NCI-H82 (cell line): ENCODE data around the gene AKNA.
A peak's percentile ranks its signal among the peaks of the same experiment; 100 is the strongest.

ENCODE experiments used
- DNase-seq: peaks from one replicate; lab custom pipeline; 2025; lab: John Stamatoyannopoulos, UW

AKNA gene

DNA sequence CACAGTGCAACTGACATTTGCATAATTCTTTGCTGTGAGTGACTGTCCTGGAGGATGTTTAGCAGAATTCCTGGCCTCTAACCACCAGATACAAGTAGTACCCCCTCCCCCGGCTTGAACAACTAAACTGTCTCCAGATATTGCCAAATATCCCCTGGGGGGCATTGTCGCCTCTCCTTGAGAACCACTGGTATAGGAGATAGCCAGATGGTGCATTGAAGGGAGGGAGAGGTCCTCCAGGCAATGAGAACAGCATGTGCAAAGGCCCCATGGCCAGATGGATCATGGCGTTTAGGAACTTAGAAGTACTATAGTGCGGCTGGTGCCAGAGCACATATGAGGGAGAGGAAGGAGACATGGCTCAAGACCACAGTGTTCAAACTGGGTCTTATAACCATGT is 83.8 kb downstream of the AKNA start:
- peak; percentile 72 for DNase-seq

DNA sequence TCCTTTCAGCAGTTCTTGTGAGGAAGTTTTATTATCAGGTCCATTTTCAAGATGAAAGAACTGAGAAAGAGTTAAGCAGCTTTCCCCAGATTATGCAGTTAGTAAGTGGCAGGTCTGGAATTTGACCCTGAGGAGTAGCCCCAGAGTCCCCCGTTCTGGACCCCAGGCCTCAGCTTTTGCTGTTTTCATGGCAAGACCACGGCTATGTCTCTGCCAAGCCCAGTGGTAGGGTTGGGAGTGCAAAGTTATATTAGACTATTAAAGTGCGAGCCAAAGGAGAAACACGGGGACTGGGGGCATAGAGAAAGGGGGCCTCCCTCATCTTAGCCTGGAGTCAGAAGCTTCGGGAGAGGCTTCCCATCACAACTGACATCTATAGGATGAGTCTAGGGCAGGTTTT is 84.2 kb downstream of the AKNA start:
- DNase-seq: no peak

DNA sequence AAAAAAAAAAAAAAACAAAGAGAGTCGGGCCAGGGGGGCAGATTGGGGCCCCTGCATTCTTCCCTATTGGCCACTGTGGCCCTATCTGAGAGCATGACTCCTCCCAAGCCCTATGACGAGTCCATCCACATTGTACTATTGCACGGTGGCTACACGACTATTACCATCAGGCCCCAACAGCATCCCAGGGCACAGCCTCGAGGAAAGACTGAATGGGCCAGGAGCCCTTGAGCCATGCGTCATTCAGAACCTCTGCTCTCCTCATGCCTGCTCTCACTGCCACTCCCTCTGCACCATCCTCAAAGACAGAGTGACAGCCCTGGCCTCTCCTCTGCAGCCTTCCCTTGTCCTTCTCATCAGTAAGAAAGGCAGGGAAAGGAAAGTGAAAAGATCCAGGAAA is 85.1 kb downstream of the AKNA start:
- DNase-seq: no peak

DNA sequence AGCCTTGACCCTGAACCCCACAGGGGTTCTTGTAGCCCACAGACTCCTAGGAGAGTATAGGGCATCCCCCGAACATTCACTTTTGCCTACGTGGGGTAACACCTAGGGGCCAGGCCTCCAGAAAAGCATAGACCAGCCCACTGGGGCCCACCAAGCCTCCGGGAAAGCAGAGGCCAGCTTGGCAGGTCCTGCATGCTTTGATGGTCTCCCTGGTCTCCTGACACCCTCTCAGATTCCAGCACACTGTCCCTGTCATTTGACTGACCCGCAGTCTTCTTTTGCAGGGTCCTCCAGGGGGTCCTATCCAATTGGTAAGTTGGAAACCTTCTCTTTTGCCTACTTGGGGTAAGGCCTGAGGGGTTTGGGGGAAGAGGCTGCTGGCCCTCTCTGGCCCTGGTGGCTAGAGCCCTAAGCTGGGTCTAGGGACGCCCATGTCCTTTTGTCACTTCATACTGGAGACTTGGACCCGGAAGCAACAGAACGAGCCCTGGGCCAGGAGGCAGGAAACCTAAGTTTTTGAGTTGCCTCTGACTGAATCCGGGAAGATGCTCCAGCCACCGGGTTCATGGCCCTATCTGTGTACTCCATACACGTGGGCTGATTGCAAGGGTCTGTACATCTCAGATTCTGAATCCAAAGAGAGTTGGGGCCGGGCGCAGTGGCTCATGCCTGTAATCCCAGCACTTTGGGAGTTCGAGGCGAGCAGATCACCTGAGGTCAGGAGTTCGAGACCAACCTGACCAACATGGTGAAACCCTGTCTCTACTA is 85.8 kb downstream of the AKNA start:
- no peak for DNase-seq

DNA sequence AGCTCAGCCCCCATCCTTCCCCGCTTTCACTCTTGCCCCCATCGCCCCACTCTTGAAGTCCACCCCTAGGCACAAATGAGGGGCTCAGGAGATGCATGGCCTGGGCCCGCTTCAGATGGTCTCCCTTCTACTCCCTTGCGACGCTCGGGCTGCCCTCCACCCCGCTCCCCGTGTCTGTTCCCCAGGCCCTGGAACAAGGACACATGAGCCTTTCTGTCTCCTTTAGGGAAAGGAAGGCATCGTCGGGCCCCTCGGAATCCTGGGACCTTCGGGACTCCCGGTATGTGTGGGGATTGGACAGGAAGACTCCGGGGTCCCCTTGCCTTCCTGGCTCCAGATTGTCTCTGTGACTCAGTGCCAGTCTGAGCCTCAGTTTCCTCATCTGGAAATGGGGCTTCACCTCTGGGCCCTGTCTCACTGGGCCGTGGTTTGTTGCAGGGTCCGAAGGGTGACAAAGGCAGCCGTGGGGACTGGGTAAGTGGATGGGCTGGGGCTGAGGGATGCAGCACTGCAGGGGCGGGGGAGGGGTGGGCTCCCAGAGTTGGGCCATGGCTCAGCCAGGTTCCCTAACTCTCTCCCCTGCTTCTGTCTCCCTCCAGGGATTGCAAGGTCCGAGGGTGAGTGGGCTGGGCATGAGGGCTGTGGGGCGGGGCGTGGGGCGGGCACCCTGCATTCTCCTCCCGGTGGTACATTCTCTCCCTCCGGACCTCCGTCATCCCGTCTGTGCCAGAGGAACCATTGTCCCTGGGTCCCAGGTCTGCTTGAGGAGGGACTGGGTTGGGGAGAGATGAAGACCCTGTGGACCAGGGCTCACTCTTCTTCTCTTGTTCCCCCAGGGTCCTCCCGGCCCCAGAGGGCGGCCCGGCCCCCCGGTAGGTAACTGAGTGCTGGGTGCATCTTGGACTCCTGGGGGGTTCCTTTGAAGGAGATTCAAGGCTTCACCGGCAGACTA is 86.7 kb downstream of the AKNA start:
- DNase-seq: no peak

DNA sequence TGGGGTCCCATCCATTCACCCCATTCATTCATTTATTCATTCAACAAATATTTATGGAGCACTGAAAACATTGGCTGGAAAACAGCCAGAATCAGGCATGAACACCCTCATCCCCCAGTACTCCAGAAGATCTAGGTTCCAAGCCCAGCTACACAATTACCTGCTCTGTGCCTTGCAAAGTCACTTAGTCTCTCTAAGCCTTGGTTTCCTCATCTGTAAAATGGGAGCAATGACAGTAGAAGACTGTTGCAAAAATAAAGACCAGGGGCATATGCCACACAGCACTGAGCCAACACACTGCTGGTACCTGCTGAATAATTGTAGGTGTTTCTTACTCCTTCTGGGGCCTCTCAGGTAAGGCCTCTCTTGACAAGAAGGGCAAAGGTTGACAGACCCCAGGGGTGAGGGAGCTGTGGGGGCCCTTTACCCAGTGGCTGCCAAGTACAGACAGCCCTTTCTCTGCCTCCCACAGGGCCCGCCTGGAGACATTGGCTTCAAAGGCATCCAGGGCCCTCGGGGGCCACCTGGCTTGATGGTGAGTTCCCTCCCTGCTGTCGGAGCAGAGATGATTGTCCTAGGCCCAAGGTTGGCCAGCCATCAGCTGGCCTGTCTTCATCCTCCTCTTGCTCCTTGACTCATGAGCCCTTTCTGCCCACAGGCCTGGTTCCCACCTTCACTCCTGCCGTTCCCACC is 87.5 kb downstream of the AKNA start:
- DNase-seq: no peak

DNA sequence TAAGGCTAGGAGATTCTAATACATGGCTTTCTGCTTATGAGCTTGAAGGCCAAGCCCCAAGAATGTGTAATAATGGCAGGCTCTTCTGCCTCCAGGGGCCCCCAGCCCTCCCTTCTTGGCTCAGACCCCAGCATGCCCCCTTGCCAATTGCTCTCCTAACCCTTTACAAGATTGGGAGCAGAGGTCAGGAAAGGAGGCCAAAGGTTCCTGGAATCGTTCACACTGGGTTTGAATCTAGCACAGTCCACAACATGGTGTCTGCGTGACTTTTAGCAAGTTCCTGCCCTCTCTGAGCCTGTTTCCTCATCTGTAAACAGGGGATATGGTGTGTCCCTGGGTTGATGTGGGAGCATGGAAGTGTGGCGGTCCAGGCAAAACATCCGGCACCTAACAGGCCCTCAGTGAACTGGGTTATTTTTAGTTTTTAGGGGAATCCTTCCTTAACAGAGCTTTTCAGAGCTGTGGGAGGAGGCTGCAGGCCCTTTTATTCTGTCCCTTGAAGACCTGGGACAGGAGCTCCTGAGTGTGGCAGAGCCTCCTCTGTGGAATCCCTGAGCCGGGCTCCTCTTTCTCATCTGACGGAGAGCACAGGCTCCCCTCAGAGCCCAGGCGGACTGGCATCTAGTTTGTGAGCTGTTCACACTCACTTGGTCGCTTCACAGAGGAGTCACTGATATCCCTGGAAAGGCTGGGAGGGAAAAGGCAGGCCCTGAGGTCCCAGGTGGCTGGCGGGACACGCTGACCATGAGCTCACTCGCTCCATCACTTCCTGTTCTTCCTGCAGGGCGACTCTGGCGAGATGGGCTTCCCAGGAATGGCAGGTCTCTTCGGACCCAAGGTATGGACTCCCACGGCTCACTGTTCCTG is 88.3 kb downstream of the AKNA start:
- DNase-seq: no peak

DNA sequence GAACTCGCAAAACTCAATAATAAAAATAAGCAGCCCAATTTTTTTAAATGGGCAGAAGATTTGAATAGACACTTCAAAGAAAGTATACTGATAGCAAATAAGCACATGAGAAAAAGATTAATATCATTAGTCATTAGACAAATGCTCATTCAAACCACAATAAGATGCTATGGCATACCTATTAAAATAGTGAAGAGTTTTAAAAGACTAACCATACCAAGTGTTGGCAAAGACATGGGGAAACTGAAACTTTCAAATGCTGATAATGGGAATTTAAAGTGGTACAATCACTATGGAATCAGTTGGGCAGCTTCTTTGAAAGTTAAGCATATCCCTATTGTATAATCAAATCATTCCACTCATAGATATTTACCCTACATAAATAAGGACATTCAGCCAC is 91.4 kb downstream of the AKNA start:
- no peak for DNase-seq

DNA sequence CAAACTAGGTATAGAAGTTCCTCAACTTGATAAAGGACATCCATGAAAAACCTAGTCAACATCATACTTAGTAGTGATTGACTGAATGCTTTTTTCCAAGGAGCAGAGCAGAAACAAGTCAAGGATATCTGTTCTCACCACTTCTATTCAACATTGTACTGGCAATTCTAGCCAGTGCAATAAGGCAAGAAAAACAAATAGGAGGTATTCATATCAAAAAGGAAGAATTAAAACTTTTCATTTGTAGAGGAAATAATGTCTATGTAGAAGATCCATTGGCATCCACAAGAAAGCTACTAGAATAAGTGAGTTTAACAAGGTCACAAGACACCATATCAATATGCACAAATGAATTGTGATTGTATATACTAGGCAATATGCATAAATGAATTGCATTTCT is 93.1 kb downstream of the AKNA start:
- no peak for DNase-seq

DNA sequence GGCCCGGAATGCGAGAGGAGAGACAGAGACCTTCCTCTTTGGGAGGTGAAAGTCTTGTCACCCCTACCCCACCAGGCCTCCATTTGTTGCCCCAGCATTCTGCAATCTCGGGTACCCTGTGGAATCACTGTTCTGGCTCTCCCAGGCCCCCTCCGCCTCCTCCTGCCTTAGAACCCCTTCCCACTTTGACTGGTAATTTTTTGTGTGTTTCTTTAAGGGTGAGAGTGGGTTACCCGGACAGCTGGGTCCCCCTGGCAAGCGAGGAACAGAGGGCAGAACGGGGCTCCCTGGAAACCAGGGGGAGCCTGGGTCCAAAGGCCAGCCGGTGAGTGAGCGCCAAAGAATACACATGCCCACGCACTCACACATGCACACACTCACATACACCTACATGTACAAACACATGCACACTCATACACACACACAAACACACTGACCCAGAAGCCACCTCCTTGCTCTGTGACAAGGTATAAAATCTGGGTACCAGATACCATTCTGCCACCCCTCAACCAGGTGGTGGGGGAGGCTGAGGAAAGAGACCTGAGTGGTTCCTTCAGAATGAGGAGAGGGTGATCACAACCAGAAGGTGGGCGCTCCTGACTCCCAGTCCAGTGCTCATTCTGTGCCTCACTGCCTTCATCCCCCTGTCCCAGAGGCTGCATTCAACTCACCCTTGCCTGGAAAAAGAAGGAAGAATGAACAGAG is 95.7 kb downstream of the AKNA start:
- DNase-seq: no peak

DNA sequence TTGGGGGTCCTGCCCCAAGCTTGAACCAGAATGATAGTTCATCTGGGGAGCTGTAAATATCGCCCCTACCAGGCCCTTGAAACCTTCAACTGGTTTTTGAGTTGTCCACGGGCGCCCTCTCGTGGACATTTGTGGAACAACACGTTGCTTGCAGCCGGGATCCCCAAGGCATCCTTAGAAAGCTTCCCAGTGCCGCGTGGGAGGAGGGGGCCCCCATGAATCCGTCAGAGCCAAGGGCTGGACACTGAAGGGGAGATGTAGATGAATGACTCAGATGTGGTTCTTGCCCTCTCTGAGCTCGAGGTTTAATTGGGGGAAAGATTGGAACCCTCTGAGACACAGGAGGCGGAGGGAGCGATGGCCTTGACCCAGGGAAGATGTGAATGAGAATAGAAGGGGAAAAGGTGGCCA is 96.7 kb downstream of the AKNA start:
- DNase-seq: peak; percentile 84

DNA sequence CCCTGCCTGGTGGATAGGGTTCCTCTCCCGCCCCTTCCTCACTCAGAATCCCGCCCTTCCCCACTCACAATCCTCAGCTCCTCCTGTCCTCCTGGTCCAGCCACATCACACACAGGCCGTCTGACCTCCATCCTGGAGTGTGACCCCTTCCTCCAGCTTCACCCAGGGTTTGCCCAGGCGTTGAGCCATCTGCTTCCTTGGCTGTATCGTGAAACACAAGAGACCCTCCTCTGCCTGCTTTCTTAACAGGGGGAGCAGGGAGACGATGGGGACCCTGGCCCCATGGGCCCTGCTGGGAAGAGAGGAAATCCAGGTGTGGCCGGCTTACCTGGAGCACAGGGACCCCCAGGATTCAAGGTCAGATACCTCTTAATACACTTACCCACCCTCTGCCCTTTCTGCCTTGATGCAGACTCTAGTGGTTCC is 97.2 kb downstream of the AKNA start:
- DNase-seq: no peak

DNA sequence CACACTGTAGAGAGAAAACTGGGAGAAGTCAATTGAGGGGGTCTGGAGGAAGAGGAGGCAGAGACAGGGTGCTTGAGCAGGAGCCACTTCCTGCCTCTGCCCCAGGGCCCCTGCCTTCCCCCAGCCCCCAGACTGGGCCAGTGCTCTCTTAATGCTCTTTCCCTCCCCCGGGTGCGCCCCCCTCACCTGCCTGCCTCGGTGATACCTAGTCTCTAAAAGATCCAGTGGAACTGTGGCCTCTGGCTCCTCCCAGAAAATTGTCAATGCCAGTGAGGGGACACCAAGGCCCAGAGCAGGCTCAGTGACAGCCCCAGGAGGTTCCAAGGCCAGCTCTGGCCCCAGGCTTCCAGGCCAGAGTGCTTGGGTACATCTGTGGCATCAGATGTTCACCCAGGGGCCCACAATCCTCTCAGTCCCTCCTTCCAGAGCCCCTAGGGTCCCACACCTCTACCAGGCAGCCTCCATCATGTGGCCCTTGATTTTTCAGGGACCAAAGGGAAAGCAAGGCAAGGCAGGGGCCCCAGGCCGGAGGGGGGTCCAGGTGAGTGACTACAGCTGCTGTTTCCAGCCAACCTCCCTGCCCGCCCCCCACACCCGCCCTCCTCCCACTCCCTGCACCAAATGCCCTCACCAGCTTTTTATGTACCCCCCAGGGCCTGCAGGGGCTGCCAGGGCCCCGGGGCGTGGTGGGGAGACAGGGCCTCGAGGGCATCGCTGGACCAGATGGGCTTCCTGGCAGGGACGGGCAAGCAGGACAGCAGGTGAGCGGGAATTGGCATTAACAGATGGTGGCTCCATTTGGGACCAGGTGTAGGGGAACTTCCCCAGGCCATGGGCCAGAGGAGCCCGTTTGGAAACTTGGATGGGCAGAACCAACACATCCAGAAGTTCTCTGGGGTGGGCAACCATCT is 98.0 kb downstream of the AKNA start:
- no peak for DNase-seq

DNA sequence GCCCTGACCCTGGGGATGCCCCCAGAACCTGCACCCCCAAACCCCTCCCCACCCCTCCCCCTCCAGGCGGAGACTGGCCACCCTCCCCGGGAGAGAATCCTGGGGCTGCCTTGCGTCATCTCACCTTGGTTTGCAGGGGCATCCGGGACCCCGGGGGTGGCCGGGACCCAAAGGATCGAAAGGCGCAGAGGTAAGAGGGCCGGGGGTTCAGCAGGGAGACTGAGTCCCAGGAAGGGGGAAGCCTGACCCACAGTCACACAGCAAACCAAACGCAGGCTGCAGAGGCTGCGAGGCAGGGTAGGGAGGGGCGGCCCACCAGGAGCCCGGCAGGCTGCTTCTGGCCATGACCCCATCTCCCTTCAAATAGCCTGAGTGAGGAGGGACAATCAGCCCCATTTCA is 98.7 kb downstream of the AKNA start:
- DNase-seq: no peak

DNA sequence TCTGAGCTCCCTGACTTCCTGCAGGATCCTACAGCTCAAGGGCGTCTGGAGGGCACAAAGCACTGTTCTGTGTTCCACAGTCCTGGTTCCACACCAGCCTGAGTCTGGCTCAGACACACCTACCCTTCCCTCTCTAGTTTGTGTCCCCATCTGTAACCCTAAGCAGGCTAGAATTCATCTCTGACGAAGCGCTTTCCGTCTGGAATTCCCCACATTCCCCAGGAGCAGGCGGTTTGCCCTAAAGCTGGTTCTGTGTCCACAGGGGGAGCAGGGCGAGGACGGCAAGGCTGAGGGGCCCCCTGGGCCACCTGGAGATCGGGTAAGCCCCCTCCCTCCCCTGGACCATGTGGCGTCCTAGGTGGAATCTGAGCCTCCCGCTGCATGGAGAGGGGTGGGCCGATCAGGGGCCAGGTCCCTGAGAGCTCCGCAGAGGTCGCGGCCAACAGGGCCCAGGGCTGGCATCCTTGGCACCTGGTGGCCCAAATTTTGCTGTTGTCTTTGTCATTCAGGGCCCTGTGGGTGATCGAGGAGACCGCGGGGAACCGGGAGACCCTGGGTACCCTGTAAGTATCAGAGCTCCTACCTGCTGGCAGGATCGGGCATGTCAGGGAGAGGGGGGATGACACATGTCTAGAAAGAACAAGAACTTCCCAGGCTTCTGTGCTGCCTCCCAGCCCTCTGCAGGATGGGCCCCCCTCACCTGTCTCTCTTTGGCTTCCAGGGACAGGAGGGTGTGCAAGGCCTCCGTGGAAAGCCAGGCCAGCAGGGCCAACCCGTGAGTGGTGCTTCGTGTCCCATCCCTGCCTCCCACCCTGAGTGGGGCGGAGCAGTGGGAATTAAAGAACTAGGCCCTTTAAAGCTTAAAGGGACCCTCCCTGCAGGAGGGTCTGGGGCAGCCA is 99.3 kb downstream of the AKNA start:
- peak; percentile 60 for DNase-seq

DNA sequence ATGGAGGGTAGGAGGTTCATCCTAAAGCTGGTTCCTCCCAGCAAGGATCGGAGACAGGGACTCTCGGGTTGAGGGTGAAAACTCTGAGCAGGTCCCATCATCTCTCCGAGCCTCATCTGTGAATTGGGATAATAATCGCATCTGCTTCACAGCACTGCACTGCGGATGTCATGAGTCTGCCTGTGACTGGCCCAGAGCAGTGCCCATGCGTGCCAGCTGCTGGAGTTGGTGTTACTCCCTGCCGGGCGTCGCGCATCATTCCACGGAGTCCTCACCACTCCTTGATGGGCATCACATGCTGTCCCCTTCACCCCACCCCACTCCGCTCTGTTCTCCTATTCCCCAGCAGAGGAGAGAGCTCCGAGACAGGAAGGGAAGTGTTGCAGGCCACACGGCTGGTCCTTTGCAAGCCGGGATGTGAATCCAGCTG is 100.0 kb downstream of the AKNA start:
- DNase-seq: no peak

DNA sequence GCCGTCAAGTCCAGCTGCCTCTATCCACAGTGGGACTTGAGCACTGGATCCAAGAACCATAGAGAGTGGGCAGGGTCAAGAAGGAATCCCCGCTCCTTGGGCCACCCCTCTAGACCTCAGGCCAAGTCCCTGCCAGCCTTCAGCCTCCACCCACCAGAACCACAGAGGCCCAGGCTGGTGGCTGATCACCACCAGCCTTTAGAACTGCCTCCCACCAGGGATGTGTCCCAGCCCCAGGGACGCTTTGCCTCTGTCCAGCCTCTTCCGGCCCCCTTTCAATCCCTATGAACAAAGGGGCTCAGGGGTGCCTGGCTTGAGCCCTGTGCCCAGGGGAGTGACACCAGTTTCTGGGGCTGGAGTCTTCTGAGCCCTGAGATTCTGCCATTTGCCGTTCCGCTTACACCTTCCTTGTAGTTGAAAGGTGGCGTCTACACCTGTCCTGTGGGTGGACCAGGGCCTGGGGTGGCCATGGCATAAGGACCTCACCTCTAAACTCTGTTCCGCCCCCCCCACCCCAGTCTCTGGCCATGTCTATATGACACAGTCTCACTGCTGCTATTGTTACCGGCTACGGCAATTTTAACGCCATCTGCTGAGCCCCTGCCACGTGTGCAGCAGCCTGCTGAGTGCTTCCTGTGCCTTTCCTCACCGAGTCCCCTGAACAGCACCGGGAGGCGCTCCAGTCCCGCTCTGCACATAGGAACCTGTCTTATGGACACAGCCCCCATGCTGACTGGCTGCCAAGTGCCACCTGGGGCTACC is 100.6 kb downstream of the AKNA start:
- peak; percentile 53 for DNase-seq

DNA sequence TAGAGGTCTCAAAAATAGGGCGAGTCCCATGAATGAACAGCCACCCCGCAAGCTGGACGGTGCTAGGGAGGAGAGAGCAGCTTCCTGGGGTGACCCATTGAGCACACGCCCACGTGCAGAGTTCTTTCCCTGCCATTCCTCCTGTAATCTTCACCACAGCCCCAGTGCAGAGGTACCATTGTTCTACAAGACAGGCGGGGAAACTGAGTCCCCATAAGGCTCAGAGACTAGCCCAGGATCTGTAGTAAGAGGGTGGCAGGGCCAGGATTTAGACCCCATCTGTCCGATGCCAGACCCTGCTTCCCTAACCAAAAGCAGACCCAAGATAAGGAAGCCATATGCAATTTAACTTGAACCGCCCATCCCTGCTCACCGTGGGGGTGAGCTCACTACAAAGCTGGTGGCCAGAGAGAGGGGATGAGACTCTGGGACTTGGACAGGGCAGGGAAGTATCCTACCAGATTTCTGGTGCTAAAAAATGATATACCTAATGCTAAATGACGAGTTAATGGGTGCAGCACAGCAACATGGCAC is 101.6 kb downstream of the AKNA start:
- no peak for DNase-seq
